ENCODE measurements around the gene RAB23.

GRCh38 chr6:57224769-57225515 lies 2.8 kb upstream of the RAB23 start:
- no peak for TF ChIP-seq POLR2A (IDR thresholded peaks at IDR 0.05)
- TF ChIP-seq, protein P1, sequence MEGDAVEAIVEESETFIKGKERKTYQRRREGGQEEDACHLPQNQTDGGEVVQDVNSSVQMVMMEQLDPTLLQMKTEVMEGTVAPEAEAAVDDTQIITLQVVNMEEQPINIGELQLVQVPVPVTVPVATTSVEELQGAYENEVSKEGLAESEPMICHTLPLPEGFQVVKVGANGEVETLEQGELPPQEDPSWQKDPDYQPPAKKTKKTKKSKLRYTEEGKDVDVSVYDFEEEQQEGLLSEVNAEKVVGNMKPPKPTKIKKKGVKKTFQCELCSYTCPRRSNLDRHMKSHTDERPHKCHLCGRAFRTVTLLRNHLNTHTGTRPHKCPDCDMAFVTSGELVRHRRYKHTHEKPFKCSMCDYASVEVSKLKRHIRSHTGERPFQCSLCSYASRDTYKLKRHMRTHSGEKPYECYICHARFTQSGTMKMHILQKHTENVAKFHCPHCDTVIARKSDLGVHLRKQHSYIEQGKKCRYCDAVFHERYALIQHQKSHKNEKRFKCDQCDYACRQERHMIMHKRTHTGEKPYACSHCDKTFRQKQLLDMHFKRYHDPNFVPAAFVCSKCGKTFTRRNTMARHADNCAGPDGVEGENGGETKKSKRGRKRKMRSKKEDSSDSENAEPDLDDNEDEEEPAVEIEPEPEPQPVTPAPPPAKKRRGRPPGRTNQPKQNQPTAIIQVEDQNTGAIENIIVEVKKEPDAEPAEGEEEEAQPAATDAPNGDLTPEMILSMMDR (IDR thresholded peaks at IDR 0.05): no peak

Data from Peyer's patch (tissue), 4 donors.